CD4-positive, alpha-beta T cell (primary cell): ENCODE measurements around the gene TBL1X. TPM values are rescaled to one million over a fixed set of nuclear protein-coding genes. Genes with fewer than 3 reads are reported as not detected.

Source experiments
- ATAC-seq: fragments of 200-7000 bp; cut with Tn5 transposase; one replicate; pipeline ENCODE4 v1.10.0; 2022; ENCODE audit warnings: mild to moderate bottlenecking; ENCODE audit not compliant: poor library complexity
- CTCF ChIA-PET: fragments of 350-600 bp; sonication (Branson Sonifier 250); formaldehyde crosslinking; loops from one replicate; lab custom pipeline; 2021; ENCODE audit warnings: antibody characterized with exemption, inconsistent platforms; lab: Charles Lee
- POLR2A ChIA-PET: fragments of 350-600 bp; sonication (Branson Sonifier 250); formaldehyde crosslinking; loops from one replicate; lab custom pipeline; 2021; ENCODE audit warnings: antibody characterized with exemption, inconsistent platforms; lab: Charles Lee
- DNase-seq, 14 experiments: peaks; one replicate each; pipeline ENCODE4 v3.0.0-alpha.2; 2013 to 2020; ENCODE audit warnings: mixed read lengths in 2 of 14
- H3K27ac ChIP-seq, 2 donors: one replicate each; pipeline versions ENCODE4 v1.5.1 to v1.7.0; 2013; ENCODE audit warnings: low read length in 2 of 2, low read depth in 1 of 2, mild to moderate bottlenecking in 1 of 2
- H3K27me3 ChIP-seq, 2 experiments: 1 replicate in 1 of 2; 2 replicates in 1 of 2; pipeline versions ENCODE4 v1.6.1 to v1.7.0; 2013; ENCODE audit warnings: low read length in 2 of 2, control low read depth in 1 of 2, mild to moderate bottlenecking in 1 of 2, moderate library complexity in 1 of 2; ENCODE audit not compliant: insufficient read depth in 2 of 2, control insufficient read depth in 1 of 2
- H3K36me3 ChIP-seq: one replicate; pipeline ENCODE4 v1.6.1; 2013; ENCODE audit warnings: low read length, control low read depth; ENCODE audit not compliant: insufficient read depth
- H3K4me1 ChIP-seq: one replicate; pipeline ENCODE4 v1.6.1; 2013; ENCODE audit warnings: low read length, control low read depth; ENCODE audit not compliant: insufficient read depth
- H3K4me3 ChIP-seq: one replicate; pipeline ENCODE4 v1.5.1; 2013; ENCODE audit warnings: mild to moderate bottlenecking, low read length, moderate library complexity
- H3K9me3 ChIP-seq, 2 experiments: 1 replicate in 1 of 2; 2 replicates in 1 of 2; pipeline versions ENCODE4 v1.6.1 to v1.7.0; 2013; ENCODE audit warnings: low read length in 2 of 2, mild to moderate bottlenecking in 2 of 2, control low read depth in 1 of 2, moderate library complexity in 1 of 2; ENCODE audit not compliant: control insufficient read depth in 1 of 2, insufficient read depth in 1 of 2
- H3K27ac Mint-ChIP-seq: one replicate; pipeline ENCODE4 v1.8.0; 2020; ENCODE audit warnings: mixed read lengths
- H3K27me3 Mint-ChIP-seq: one replicate; pipeline ENCODE4 v1.8.0; 2021; ENCODE audit warnings: mixed read lengths
- H3K36me3 Mint-ChIP-seq: one replicate; pipeline ENCODE4 v1.8.0; 2021; ENCODE audit warnings: low read depth, mixed read lengths
- H3K4me1 Mint-ChIP-seq: one replicate; pipeline ENCODE4 v1.8.0; 2021; ENCODE audit warnings: low read depth, mixed read lengths
- H3K4me3 Mint-ChIP-seq: one replicate; pipeline ENCODE4 v1.8.0; 2020; ENCODE audit warnings: mild to moderate bottlenecking, mixed read lengths
- H3K9me3 Mint-ChIP-seq: one replicate; pipeline ENCODE4 v1.8.0; 2020; ENCODE audit warnings: mixed read lengths
- CTCF ChIP-seq: fragments of 200-600 bp; IDR thresholded peaks from one replicate; pipeline ENCODE4 v1.8.0; 2022; ENCODE audit warnings: antibody characterized with exemption, mild to moderate bottlenecking
- intact Hi-C, 2 experiments: fragments of 100-400 bp; cut with DNase I in 1 of 2; cut with micrococcal nuclease in 1 of 2; formaldehyde crosslinking; loops; one replicate each; pipeline versions ENCODE4 v1.15.1 to v1.9.0; 2023 to 2025; cut with DNase I, micrococcal nuclease
- total RNA-seq, 174 experiments: library from RNA in 2 of 174; stranded (reverse) in 2 of 174; gene quantifications; one replicate each; pipeline ENCODE4 v1.2.3 and lab custom pipeline; 2021 to 2026

Gene TBL1X
- total RNA-seq, 2 experiments from 2014 or later, result 17.4 to 19.2 TPM

DNA sequence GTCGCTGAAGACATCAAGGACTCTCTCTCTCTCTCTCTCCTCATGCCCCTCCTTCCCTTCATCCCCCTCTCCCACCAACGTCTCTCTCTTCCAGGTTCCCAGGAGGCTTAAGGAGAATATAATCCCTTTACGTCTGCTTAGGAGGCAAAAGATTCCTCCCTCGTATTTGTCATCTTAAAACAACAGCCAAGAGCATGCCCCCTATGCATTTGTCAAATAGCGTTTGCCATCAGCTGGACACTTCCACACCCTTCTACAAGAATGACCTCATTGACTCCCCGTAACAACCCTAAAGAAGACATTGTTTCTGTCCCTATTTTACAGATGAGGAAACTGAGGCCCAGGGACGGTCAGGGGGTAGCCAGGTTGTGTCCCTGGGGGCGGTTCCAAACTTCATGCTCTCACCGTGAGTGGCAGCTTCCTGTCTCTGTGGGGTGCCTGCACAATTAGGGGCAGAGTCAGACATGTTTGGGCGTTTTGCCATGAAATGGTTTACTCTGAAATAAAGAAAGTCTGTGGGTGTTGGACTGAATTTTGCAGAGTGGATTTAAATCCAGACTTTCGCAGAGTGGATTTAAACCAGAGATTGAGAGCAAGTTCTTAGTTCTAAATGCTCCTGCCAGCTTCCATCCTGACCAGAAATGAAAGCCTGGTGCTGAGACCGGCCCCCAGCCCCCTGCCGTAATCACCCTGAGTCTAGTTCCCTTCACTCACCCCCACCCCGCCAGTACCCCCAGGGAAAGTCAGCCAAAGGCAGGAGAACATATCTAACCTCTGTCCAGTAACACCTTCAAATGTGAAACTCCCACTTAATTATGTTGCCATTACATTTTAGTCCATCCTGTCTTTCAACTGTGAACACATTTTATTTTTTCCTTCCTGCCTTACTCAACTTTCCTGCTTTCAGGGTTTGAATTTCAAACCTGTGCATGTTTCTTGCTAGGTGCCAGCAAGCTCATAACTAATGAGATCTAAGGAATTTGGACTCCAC lies 44.3 kb upstream of the TBL1X start:
- no peak for ATAC-seq

GRCh38 chrX:9429767-9430166 lies 35.1 kb upstream of the TBL1X start:
- no peaks in the 10 kb centered on the region for H3K27me3 ChIP-seq
- no peak overlapping the region for H3K4me3 ChIP-seq
- ATAC-seq (no peak), DNase-seq (no peak)
- H3K4me3 Mint-ChIP-seq, result no peak overlapping the region
- H3K27ac ChIP-seq, result no peak overlapping the region
- TF ChIP-seq CTCF, result no peak
- intact Hi-C loops, result no loop called here
- no peak overlapping the region for H3K27ac Mint-ChIP-seq
- ChIA-PET POLR2A (no interaction called here), CTCF (interaction anchor here (1.6 kb wide), 1 partner anchor 9 kb away, joined by 3 read pairs; no protein-coding TSS in a partner anchor)
- no peaks in the 10 kb centered on the region for H3K4me1 Mint-ChIP-seq
- H3K9me3 Mint-ChIP-seq, result no peaks in the 10 kb centered on the region
- no peaks in the 10 kb centered on the region for H3K27me3 Mint-ChIP-seq
- no peaks in the 10 kb centered on the region for H3K36me3 ChIP-seq
- H3K9me3 ChIP-seq, result no peaks in the 10 kb centered on the region
- H3K36me3 Mint-ChIP-seq, result no peaks in the 10 kb centered on the region
- no peaks in the 10 kb centered on the region for H3K4me1 ChIP-seq

More for the DNA sequence above, 44.3 kb upstream of the TBL1X start:
- no peaks in the 10 kb centered on the region for H3K36me3 Mint-ChIP-seq
- no peak overlapping the region for H3K4me3 Mint-ChIP-seq
- Histone ChIP-seq H3K36me3 (no peaks in the 10 kb centered on the region), H3K4me1 (no peaks in the 10 kb centered on the region), H3K4me3 (no peak overlapping the region), H3K27ac (no peak overlapping the region), H3K9me3 (no peaks in the 10 kb centered on the region), H3K27me3 (no peaks in the 10 kb centered on the region)
- no peaks in the 10 kb centered on the region for H3K9me3 Mint-ChIP-seq
- DNase-seq, result no peak
- H3K27me3 Mint-ChIP-seq, result no peaks in the 10 kb centered on the region
- ChIA-PET POLR2A (no interaction called here), CTCF (no interaction called here)
- intact Hi-C loops, result no loop called here
- no peak overlapping the region for H3K27ac Mint-ChIP-seq
- H3K4me1 Mint-ChIP-seq, result peaks cover 7% of the 10 kb centered on the region
- no peak for TF ChIP-seq CTCF

- no peak overlapping the region for H3K27ac ChIP-seq
- ATAC-seq (no peak), DNase-seq (no peak)
- no peak for TF ChIP-seq CTCF
- H3K27ac Mint-ChIP-seq, result no peak overlapping the region
- ChIA-PET CTCF (interaction anchor here (1.6 kb wide), 1 partner anchor 8 kb away, joined by 3 read pairs; no protein-coding TSS in a partner anchor), POLR2A (no interaction called here)
- no peaks in the 10 kb centered on the region for H3K36me3 ChIP-seq
- H3K4me3 ChIP-seq, result no peak overlapping the region
- intact Hi-C loops, result no loop called here
- no peaks in the 10 kb centered on the region for H3K9me3 ChIP-seq
- no peaks in the 10 kb centered on the region for H3K27me3 ChIP-seq
- no peaks in the 10 kb centered on the region for H3K27me3 Mint-ChIP-seq
- H3K36me3 Mint-ChIP-seq, result no peaks in the 10 kb centered on the region
- H3K4me3 Mint-ChIP-seq, result no peak overlapping the region
- no peaks in the 10 kb centered on the region for H3K9me3 Mint-ChIP-seq
- H3K4me1 Mint-ChIP-seq, result no peaks in the 10 kb centered on the region
- H3K4me1 ChIP-seq, result no peaks in the 10 kb centered on the region
Observed at GRCh38 chrX:9430346-9430921, 34.4 kb upstream of the TBL1X start.
